ENCODE measurements around the gene RAB4A.

GRCh38 chr1:229318056-229318455, 47.1 kb downstream of the RAB4A start:
- TF ChIP-seq CTCF (IDR thresholded peaks at IDR 0.05) (no peak), POLR2A (IDR thresholded peaks at IDR 0.05) (no peak)
